Spleen (tissue), 11 donors: ENCODE measurements around the gene KBTBD3. TPM values are rescaled to one million over a fixed set of nuclear protein-coding genes. Genes with fewer than 3 reads are reported as not detected.

Source experiments
- DNase-seq: peaks from one replicate; pipeline ENCODE4 v3.0.0-alpha.2; 2020
- H3K27ac ChIP-seq, 8 donors: fragments of 200-600 bp; sonication (generic) in 7 of 8; 1 replicate in 4 of 8; 2 replicates in 4 of 8; pipeline versions ENCODE4 v1.5.0 to v1.8.0; 2016 to 2021; ENCODE audit warnings: inconsistent platforms in 4 of 8, mild to moderate bottlenecking in 4 of 8, moderate library complexity in 1 of 8
- H3K27me3 ChIP-seq, 7 donors: fragments of 200-600 bp; sonication (generic) in 6 of 7; replicated peaks in 1 of 7; 1 replicate in 4 of 7; 2 replicates in 3 of 7; pipeline versions ENCODE4 v1.5.0 to v1.8.0; 2016 to 2021; ENCODE audit warnings: inconsistent platforms in 3 of 7, mild to moderate bottlenecking in 1 of 7
- H3K36me3 ChIP-seq, 6 donors: fragments of 200-600 bp; sonication (generic) in 5 of 6; 1 replicate in 4 of 6; 2 replicates in 2 of 6; pipeline versions ENCODE4 v1.5.0 to v1.8.0; 2016 to 2021; ENCODE audit warnings: inconsistent platforms in 2 of 6
- H3K4me1 ChIP-seq, 6 donors: fragments of 200-600 bp; sonication (generic) in 5 of 6; 1 replicate in 3 of 6; 2 replicates in 3 of 6; pipeline versions ENCODE4 v1.5.0 to v1.8.0; 2016 to 2021; ENCODE audit warnings: inconsistent platforms in 3 of 6
- H3K4me3 ChIP-seq, 8 donors: fragments of 200-600 bp; sonication (generic) in 7 of 8; 1 replicate in 4 of 8; 2 replicates in 4 of 8; pipeline versions ENCODE4 v1.5.0 to v1.8.0; 2016 to 2021; ENCODE audit warnings: inconsistent platforms in 4 of 8, mild to moderate bottlenecking in 4 of 8, moderate library complexity in 2 of 8
- H3K9me3 ChIP-seq, 8 donors: fragments of 200-600 bp; sonication (generic) in 7 of 8; 1 replicate in 4 of 8; 2 replicates in 4 of 8; pipeline versions ENCODE4 v1.5.0 to v1.8.0; 2016 to 2021; ENCODE audit warnings: inconsistent platforms in 4 of 8
- CTCF ChIP-seq, 11 experiments: fragments of 200-600 bp in 7 of 11; fragments of 450-650 bp in 4 of 11; sonication (generic) in 4 of 11; IDR thresholded peaks in 8 of 11; conservative IDR thresholded peaks in 3 of 11; 1 replicate in 7 of 11; 2 replicates in 4 of 11; pipeline versions ENCODE4 v1.4.0 to v1.8.0; 2016 to 2021; ENCODE audit warnings: antibody characterized with exemption in 11 of 11, inconsistent platforms in 4 of 11, mild to moderate bottlenecking in 1 of 11
- POLR2A ChIP-seq, 3 donors: fragments of 450-650 bp; IDR thresholded peaks; one replicate each; pipeline ENCODE4 v1.5.1; 2017; ENCODE audit warnings: antibody characterized with exemption in 3 of 3, mild to moderate bottlenecking in 1 of 3
- POLR2AphosphoS5 ChIP-seq, 3 donors: sonication (generic); formaldehyde crosslinking; IDR thresholded peaks; one replicate each; pipeline ENCODE4 v1.5.1; 2017; ENCODE audit warnings: antibody characterized with exemption in 3 of 3
- WGBS, 5 donors: extraction: QIAGEN DNeasy Blood & Tissue Kit in 3 of 5; methylation state at CpG; one replicate each; pipeline versions ENCODE4 v1.1.5 to v1.1.7; 2013 to 2018; 5-methylcytosine and 5-hydroxymethylcytosine counted together
- intact Hi-C: fragments of 100-400 bp; cut with DNase I; formaldehyde crosslinking; loops from one replicate; pipeline ENCODE4 v1.15.0; 2023; ENCODE audit warnings: low total_unique reads
- polyA plus RNA-seq, 3 donors: library from polyadenylated mRNA; stranded (reverse); fragments of 200-250 nt; gene quantifications; one replicate each; pipeline ENCODE4 v1.2.1, GENCODE V29; 2013
- total RNA-seq, 7 donors: library from RNA; depleted of rRNA in 3 of 7; stranded (reverse); fragments of >200 nt in 3 of 7; fragmentation: NEBNext Ultra II Directional in 4 of 7; extraction: Animal tissue kit (Norgen Biotek cat#: 25700) in 4 of 7; gene quantifications; one replicate each; pipeline versions ENCODE4 v1.1.0 to v1.2.1, GENCODE V29; 2016 to 2021
- donor health status: healthy with polysubstance abuse.
- donor health status: DM: no; HTN: no; CAD: no; lungs with moderate emphysema.
- donor health status: DM: no; HTN: no; CAD: no.
- donor health status: Bipolar disorder and iron deficiency.
- donor health status: healthy.
- donor health status: DM: no; HTN: no; CAD: no.
- donor health status: DM: yes; HTN: yes; CAD: no.

The KBTBD3 gene
- total and polyA plus RNA-seq, 10 donors, result 3.5 to 15.9 (median 7.6) TPM

GRCh38 chr11:106017093-106017492, 60.1 kb downstream of the KBTBD3 start:
- intact Hi-C loops, result no loop called here
- H3K27me3 ChIP-seq, result no peaks in the 10 kb centered on the region
- TF ChIP-seq CTCF (IDR thresholded peaks at IDR 0.05 in 8 of 11, conservative IDR thresholded peaks at IDR 0.05 in 3 of 11) (no peak), POLR2AphosphoS5 (IDR thresholded peaks at IDR 0.05) (no peak), POLR2A (IDR thresholded peaks at IDR 0.05) (no peak)
- no peaks in the 10 kb centered on the region for H3K9me3 ChIP-seq
- no peak overlapping the region for H3K27ac ChIP-seq
- H3K4me3 ChIP-seq, result no peak overlapping the region
- WGBS, 5 donors, result 91 to 97% (median 94%) methylated on average over 2 of the region's 2 CpGs
- H3K4me1 ChIP-seq, result peaks cover 19 to 66% (median 36%) of the 10 kb centered on the region in 6 donors
- H3K36me3 ChIP-seq, result peaks cover 0 to 14% (median 0%) of the 10 kb centered on the region in 6 donors
- no peak for DNase-seq

DNA sequence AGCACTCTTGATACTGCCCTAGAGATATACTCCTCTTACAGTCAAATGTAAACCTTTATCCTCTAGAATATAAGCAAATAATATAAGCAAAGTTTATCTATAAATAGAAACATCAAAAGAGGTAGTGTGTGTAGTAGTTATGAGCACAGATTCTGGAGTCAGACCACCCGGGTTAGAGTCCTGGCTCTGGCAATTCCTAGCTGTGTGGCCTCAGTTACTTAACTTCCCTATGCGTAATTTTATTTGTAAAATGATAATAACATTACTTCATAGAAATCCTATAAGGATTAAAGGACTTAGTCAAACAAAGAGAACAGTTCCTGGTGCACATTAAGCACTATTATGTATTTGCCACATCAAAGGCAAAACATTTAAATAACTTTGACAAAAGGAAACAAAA, 62.1 kb downstream of the KBTBD3 start:
- Histone ChIP-seq H3K4me1 (peaks cover 7 to 49% (median 22%) of the 10 kb centered on the region in 6 donors), H3K27ac (no peak overlapping the region), H3K4me3 (no peak overlapping the region), H3K9me3 (no peaks in the 10 kb centered on the region), H3K27me3 (no peaks in the 10 kb centered on the region), H3K36me3 (peaks cover 0 to 29% (median 8%) of the 10 kb centered on the region in 6 donors)
- intact Hi-C loops, result no loop called here
- TF ChIP-seq POLR2AphosphoS5 (IDR thresholded peaks at IDR 0.05), result no peak
- TF ChIP-seq CTCF (IDR thresholded peaks at IDR 0.05 in 8 of 11, conservative IDR thresholded peaks at IDR 0.05 in 3 of 11), result no peak
- no peak for TF ChIP-seq POLR2A (IDR thresholded peaks at IDR 0.05)
- DNase-seq, result no peak
- 72 to 95% (median 88%) methylated on average over 2 of the region's 2 CpGs for WGBS, 5 donors

GRCh38 chr11:106014620-106015019, 62.5 kb downstream of the KBTBD3 start:
- no peak for TF ChIP-seq POLR2A (IDR thresholded peaks at IDR 0.05)
- no peak for TF ChIP-seq CTCF (IDR thresholded peaks at IDR 0.05 in 8 of 11, conservative IDR thresholded peaks at IDR 0.05 in 3 of 11)
- no peak for TF ChIP-seq POLR2AphosphoS5 (IDR thresholded peaks at IDR 0.05)
- Histone ChIP-seq H3K36me3 (peaks cover 0 to 34% (median 13%) of the 10 kb centered on the region in 6 donors), H3K4me1 (peaks cover 7 to 45% (median 19%) of the 10 kb centered on the region in 6 donors), H3K9me3 (no peaks in the 10 kb centered on the region), H3K27ac (no peak overlapping the region), H3K4me3 (no peak overlapping the region), H3K27me3 (no peaks in the 10 kb centered on the region)
- DNase-seq, result no peak
- WGBS, 5 donors, result 81 to 89% (median 88%) methylated on average over 2 of the region's 2 CpGs
- intact Hi-C loops, result no loop called here

DNA sequence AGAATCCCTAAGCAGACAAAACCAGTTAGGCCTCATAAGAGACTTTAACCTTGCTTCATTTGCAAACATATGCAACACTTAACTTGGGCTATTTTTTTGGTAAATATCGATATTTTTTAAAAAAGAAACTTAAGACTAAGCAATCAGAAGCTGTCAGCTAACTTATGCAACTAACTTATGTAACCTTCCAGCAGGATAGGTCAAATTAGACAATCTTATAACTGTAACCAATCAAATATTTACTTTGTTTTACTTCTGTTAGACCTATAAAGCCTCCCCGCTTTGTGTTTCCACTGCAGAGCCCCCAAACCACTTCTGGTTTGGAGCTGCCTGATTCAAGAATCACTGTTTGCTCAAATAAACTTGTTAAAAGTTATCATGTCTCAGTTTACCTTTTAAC, 63.1 kb downstream of the KBTBD3 start:
- no peak for TF ChIP-seq CTCF (IDR thresholded peaks at IDR 0.05 in 8 of 11, conservative IDR thresholded peaks at IDR 0.05 in 3 of 11)
- TF ChIP-seq POLR2AphosphoS5 (IDR thresholded peaks at IDR 0.05), result no peak
- TF ChIP-seq POLR2A (IDR thresholded peaks at IDR 0.05), result no peak
- no peak for DNase-seq
- H3K9me3 ChIP-seq, result no peaks in the 10 kb centered on the region
- no peak overlapping the region for H3K4me3 ChIP-seq
- peaks cover 0 to 40% (median 18%) of the 10 kb centered on the region in 6 donors for H3K36me3 ChIP-seq
- 94 to 98% (median 95%) methylated on average over 2 of the region's 2 CpGs for WGBS, 5 donors
- intact Hi-C loops, result no loop called here
- H3K4me1 ChIP-seq, result peaks cover 7 to 39% (median 14%) of the 10 kb centered on the region in 6 donors
- H3K27ac ChIP-seq, result no peak overlapping the region
- no peaks in the 10 kb centered on the region for H3K27me3 ChIP-seq
